ENCODE measurements around the gene ZNF32.
"Not testable (repeated sequence)": the region's sequence is repeated elsewhere in the genome, so short reads cannot be mapped to it uniquely, and the experiment has no call there.

ZNF32 gene

DNA sequence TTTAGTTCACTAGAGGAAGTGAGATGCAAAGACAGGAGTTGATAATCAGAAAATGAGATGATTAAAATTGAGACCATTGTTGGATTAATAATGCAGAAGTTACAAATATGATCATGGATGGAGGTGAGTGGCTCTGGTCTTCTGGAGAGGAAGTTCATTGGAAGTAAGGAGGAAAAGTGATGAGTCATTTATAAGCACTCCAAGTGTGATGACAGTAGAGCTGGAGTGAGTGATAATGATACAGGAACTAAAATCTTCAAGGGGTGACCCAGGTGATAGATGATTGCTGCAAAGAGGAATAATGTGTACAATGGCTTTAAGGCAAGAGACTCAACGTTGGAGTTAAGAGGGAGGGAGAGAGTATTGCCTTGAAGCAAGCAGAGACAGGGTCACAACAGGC lies 20.7 kb downstream of the ZNF32 start:
- DNase-seq (ENCODE audit: low read depth) = no peak

DNA sequence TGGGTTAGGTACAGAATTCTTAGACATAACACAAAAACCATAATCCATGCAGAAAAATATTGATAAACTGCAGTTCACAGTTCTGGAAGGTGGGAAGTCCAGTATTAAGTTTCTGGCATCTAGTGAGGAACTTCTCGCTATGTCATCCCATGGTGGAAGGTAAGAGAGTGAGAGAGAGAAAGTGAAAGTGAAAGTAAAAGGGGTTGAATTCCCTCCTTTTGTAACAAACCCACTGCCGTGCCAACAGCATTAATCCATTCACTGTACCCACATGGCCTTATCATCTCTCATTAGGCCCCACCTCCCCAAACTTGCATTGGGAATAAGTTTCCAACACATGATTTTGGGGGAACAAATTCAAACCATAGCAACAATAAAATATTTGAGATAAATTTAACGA lies 25.3 kb downstream of the ZNF32 start:
- no peak for DNase-seq (ENCODE audit: low read depth)

DNA sequence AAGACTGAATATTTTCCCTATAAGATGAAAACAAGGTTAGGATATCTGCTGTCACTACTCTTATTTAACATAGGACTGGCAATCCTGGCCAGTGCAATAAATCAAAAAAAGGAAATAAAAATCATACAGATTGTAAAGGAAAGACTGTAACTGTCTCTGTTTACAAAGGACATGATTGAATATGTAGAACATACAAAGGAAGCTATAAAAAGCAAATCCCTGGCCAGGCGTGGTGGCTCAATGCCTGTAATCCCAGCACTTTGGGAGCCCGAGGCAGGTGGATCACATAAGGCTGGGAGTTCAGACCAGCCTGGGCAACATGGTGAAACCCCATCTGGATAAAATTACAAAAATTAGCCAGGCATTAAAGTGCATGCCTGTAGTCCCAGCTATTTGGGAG lies 26.6 kb downstream of the ZNF32 start:
- DNase-seq (ENCODE audit: low read depth) = no peak

DNA sequence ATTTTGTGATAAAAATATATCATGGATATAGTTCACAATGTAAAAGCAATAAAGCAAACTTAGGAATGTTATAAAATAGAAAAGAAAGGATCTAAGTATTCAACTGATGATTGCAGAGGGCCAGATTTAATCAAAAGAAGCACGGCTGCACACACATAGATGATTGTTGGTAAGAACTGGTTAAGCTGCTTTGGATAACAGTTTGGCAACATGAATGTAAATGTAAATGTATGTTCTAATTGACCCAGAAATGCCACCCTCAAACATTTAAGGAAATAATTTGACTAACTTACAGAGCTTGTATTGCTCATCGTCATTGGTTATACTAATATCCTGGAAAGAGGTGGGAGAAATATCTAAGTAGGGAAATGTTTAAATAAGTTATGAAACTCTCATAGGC lies 29.3 kb downstream of the ZNF32 start:
- DNase-seq (ENCODE audit: low read depth) = no peak

DNA sequence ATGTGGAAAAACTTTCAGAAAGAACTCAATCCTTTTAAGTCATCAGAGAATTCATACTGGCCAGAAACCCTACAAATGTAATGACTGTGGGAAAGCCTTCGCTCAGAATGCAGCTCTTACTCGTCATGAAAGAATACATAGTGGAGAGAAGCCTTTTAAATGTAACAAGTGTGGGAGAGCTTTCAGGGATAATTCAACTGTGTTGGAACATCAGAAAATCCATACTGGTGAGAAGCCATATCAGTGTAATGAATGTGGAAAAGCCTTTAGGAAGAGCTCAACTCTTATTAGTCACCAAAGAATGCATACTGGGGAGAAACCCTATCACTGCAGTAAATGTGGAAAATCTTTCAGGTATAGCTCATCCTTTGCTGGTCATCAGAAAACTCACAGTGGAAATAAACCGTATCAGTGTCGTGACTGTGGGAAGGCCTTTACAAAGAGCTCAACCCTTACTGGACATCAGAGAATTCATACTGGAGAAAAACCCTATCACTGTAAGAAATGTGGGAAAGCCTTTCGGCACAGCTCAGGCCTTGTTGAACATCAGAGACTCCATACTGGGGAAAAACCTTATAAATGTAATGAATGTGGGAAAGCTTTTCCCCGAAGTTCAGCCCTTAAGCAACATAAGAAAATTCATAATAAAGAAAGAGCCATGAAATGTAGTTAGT lies 31.8 kb downstream of the ZNF32 start:
- DNase-seq (ENCODE audit: low read depth) = no peak

DNA sequence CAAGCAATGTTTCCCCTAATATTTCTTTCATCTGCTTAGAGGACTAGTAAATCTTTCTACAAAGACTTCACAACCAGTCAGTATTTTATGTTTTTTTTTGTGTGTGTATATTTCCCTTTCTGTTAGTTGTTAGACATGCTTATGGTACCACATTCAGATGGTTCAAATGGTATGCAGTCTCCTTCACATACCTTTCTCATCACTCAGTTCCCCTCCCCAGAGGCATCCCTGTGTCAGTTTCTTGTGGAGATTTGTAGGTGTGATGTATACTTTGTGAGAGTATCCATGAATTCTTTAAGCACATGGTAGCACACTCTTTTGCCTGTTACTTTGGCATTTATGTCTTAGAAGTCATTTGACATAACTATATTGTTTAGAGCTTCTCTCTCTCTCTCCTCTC lies 38.0 kb downstream of the ZNF32 start:
- DNase-seq (ENCODE audit: low read depth) = no peak

DNA sequence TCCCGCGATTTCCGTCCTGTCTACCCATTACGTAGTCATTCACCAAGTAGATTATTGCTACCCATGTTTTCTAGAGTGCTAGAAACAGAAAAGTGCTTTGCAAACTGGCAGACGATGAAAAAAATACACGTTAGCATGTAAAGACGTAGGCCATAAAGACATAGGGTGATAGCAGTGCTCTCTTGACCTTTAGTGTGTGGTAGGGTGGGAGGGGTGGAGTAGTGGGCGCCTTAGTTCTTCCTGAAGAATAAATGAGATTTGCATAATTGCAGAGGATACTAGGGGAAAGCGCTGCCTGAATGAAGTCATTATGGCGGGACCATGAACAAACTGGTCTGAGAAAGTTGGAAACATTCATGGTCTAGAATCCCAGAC lies 41.5 kb downstream of the ZNF32 start:
- no peak for DNase-seq (ENCODE audit: low read depth)

DNA sequence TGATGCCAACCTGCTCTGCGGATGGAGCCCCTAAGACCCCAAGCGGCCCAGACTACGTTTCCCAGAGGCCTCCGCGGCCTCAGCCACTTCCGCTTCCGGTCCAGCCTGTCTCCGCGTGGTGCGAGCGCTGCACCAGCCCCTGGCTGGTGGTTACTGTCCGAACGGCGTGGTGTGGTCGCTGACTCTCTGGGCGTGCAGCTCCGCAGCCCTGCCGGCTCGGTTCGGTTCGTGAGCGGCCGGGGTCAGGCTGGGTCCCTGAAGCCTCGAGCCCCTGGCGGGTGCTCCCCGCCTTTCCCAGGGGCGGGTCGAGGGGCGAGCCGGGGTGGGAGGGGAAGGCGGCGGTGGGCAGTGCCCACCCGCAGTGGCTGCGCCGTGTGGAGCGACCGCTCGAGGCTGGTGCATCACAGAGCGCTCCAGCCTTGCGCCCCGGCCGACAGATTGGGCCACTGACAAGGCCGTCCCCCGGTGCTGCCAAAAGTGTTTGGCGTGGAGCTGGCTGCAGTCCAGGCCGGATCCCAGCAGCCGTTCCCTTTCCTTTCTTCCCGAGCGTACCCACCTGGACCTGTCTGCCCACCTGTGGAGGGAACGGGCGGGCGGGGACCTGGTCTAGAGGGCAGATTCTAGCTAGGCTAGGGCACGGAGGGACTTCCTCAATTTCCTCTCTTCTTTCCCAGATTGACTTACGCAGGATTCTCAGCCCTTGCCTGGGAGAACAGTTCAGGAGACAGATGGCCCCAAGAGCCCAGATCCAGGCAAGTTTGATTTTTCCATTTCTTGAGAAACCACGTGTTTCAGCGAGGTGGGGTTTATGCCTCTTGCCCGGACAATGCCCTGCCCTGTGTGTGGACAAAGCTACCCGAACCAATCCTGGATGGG lies 42.1 kb downstream of the ZNF32 start, which contains the start of gene ZNF485:
TSS of gene ZNF485 (plus strand) at position 116 of the 876 bp plus-strand sequence. CDS start at position 729, 613 bp downstream.
- DNase-seq (ENCODE audit: low read depth) = peak; percentile 52

DNA sequence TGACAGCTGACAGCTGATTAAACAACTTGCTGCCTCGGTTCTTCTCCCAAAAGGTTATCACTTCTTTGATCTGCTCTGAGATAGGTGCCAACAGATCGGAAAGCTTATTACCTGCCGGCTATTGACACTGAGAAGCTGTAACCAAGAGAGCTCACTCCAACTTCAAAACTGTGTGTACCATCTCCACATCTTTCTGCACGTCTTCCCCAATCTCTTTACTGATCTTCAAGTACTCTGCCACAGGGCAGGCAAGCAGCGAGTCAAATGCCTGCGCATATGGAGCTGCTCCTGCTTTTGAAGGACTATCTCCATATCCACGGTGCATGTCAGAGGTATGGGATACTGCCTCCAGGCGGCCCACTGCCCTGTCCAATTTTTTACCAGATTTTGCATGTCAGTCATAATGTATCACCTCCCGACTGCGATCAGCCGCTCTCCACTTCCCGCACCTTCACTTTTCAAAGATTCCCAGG lies 42.8 kb downstream of the ZNF32 start:
- DNase-seq (ENCODE audit: low read depth) = no peak

DNA sequence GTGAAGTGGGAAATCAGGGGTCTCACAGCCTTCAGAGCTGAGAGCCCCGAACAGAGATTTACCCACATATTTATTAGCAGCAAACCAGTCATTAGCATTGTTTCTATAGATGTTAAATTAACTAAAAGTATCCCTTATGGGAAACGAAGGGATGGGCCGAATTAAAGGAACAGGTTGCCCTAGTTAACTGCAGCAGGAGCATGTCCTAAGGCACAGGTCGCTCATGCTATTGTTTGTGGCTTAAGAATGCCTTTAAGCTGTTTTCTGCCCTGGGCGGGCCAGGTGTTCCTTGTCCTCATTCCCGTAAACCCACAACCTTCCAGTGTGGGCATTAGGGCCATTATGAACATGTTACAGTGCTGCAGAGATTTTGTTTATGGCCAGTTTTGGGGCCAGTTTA lies 47.1 kb downstream of the ZNF32 start:
- not testable (repeated sequence) for DNase-seq (ENCODE audit: low read depth)

DNA sequence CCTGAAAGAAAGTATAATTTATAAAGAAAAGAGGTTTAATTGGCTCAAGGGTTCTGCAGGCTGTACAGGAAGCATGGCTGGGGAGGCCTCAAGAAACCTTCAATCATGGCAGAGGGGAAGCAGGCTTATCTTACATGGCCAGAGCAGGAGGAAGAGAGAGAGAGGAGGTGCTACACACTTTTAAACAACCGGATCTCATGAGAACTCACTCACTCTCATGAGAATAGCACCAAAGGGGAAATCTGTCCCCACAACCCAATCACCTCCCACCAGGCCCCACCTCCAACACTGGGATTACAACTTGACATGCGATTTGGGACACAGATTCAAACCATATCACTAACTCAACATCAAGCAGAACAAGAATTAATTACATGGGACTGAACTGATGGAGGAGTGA lies 49.3 kb downstream of the ZNF32 start:
- no peak for DNase-seq (ENCODE audit: low read depth)

DNA sequence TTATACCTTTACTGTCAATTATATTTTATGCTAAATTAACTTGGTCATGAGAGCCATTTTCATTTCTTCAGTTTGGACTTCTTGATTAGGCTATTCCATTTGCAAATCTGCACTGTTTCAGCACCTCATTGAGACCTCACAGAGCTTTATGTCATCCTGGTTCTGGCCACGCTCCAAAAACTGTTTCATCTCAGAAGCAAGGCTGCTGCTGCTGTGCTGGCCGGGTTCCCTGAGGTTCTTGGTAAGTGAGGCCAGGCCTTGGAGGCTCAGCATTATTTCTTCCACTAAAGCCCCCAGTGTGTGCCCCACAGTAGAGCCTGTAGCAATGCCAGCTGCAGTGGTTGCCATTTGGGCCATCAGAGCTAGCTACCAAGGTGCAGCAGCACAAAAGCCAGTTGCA lies 50.2 kb downstream of the ZNF32 start:
- DNase-seq (ENCODE audit: low read depth) = no peak

DNA sequence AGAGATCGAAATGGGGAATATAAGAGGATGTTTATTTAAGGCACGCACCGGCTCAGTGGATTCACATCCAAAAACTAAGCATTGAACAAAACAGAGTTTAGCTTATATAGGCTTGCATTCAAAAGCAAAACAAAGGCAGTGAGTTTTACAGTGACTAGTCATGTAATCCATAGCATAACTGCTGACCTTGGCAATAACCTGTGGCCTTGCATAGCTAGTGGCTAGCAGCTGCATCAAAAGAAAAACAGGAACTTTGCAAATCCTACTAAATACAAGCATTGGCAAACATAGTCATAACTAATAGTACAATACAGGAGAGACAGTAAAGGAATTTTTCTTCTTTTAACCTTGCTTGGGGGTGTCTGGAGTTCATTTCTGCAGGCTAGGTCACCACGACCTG lies 52.1 kb downstream of the ZNF32 start:
- DNase-seq (ENCODE audit: low read depth) = no peak

DNA sequence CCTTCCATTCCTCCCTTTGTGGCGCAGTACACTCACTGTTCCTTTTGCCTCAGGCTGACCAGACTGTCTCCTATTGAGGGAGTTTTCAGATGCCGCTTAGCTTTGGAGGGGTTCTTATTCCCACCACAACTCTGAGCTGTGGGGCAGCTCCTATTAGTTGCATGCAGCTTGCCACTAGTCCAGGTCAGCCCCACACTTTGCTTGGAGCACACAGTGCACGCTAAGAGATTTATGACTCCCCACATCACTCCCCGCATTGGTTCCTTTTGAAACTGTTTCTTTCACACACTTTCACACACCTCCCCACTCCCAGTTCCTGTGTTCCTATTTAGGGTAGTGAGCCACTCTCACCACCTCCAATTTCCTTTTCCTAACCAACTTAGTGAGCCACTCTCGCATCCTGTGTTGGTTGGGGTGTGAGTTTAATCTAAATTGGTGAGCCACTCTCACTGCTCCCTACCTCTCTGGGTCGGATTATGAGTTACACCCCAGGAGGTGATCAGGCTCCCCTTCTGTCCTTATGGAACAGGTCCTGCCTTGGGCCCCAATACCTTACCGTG lies 52.9 kb downstream of the ZNF32 start:
- no peak for DNase-seq (ENCODE audit: low read depth)

DNA sequence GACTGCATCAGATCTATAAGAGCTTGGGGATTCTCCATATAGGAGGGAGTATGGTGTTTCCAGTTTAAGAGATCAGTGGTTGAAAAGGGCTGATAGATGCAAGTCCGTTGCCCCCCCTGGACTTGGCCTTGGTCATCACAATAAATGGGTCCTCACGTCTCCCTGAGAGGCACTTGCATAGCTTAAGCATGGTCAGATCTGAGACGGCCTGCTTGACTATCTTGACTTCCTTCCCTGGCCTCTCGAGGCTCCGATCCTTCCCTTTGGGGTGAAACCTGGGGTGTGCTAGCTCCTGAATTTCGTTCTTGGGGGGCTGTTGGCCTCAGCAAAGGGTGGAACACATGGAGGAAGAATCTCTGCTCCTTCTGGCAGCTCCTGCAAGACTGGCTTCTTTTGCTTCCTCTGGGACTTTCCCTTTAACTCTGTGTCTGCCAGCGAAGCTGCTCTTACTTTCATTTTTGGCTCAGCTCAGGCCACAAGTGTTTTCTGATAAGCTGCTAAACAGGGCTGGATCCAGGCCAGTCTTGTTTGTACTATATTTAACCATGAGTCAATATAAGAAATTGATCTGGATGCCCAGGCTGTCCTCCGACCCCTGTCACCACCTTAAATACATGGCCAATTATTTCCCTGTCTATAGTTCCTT lies 53.6 kb downstream of the ZNF32 start:
- DNase-seq (ENCODE audit: low read depth) = no peak
